Mononuclear cell (primary cell): ENCODE measurements around the gene GPR179. TPM values are rescaled to one million over a fixed set of nuclear protein-coding genes. Genes with fewer than 3 reads are reported as not detected.

Experiments used
- H3K27me3 ChIP-seq: 2 replicates; pipeline ENCODE4 v1.6.0; 2011; ENCODE audit warnings: low read length, control low read depth; ENCODE audit not compliant: insufficient read depth
- H3K4me1 ChIP-seq: 2 replicates; pipeline ENCODE4 v1.5.1; 2011; ENCODE audit warnings: mild to moderate bottlenecking, low read length, control low read depth; ENCODE audit not compliant: insufficient read depth
- H3K4me3 ChIP-seq: 2 replicates; pipeline ENCODE4 v1.5.1; 2011; ENCODE audit warnings: mild to moderate bottlenecking, low read length, moderate library complexity
- H3K9me3 ChIP-seq: 2 replicates; pipeline ENCODE4 v1.5.1; 2011; ENCODE audit warnings: low read depth, mild to moderate bottlenecking, control low read depth, low read length
- total RNA-seq: library from RNA; depleted of rRNA; stranded (reverse); fragments of >200 nt; gene quantifications from one replicate; pipeline ENCODE4 v1.2.3, GENCODE V29; 2012

Gene GPR179
- total RNA-seq, 1 donor = 0.10 TPM

GRCh38 chr17:38351412-38352222, 7.9 kb upstream of the GPR179 start, which contains the start of gene SOCS7:
TSS of gene SOCS7 (plus strand) at chr17:38351844. CDS start at chr17:38352053, 209 bp downstream.
- H3K4me3 ChIP-seq = peak within 1 kb of the TSS; percentile 57
- no peaks in the 10 kb centered on the region for H3K27me3 ChIP-seq
- H3K9me3 ChIP-seq = no peaks in the 10 kb centered on the region
- peaks cover 24% of the 10 kb centered on the region for H3K4me1 ChIP-seq

- no peaks in the 10 kb centered on the region for H3K27me3 ChIP-seq
- H3K9me3 ChIP-seq = no peaks in the 10 kb centered on the region
- H3K4me3 ChIP-seq = no peak overlapping the region
- H3K4me1 ChIP-seq = peaks cover 24% of the 10 kb centered on the region
Observed at GRCh38 chr17:38350035-38350434, 6.3 kb upstream of the GPR179 start.

DNA sequence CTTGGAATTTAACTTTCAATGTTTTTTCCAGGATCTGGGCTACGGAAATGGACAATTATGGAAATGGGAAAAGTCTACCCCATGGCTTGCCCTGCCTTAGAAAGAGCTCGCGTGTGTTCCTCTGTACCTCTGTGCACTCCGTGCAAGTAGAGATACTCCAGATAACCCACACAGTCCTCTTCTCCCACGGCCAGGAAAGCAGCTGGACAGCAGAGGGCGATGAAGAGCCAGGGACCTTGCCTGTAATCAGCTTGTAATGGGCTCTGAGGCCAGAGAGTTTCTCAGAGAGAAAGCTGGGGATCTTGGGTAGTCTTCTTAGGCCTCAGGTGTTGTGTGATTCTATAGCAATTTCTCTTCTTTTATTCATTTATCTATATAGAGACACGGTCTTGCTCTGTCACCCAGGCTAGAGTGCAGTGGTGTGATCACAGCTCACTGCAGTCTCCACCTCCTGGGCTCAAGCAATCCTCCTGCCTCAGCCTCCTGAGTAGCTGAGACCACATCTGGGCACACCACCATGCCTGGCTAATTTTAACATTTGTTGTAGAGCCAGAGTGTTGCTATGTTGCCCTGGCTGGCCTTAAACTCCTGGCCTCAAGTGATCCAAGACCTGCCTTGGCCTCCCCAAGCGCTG, 5.5 kb upstream of the GPR179 start:
- Histone ChIP-seq H3K9me3 (no peaks in the 10 kb centered on the region), H3K4me1 (peaks cover 17% of the 10 kb centered on the region), H3K4me3 (no peak overlapping the region), H3K27me3 (no peaks in the 10 kb centered on the region)

DNA sequence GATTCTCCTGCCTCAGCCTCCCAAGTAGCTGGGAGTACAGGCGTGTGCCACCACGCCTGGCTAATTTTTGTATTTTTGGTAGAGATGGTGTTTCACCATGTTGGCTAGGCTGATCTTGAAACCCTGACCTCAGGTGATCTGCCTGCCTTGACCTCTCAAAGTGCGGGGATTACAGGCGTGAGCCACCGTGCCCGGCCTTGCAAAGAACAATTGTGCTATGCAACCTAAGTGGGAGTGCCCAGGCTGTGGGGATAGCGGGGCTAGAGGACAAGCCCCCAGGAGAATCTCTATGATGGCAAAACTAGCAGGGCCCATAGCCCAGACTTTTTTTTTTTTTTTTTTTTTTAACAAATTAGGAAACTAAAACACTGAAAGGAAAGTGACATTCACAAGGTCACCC, 2.0 kb upstream of the GPR179 start:
- Histone ChIP-seq H3K9me3 (no peaks in the 10 kb centered on the region), H3K4me1 (no peaks in the 10 kb centered on the region), H3K27me3 (no peaks in the 10 kb centered on the region), H3K4me3 (no peak overlapping the region)

DNA sequence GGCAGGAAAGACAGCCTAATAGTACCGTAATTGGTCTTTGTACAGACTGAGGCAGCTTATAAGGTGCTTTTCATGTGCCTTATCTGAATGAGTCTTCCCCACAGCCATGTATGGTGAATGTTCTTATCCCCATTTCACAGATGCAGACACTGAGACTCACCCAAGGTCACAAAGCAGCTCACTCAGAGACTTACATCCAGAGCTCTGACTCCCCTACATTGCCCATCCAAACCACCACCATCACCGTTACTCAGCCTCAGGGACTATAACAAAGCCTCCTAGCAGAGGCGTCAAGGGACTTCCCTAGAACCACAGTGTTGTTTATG, 627 bp upstream of the GPR179 start:
- H3K4me3 ChIP-seq = no peak overlapping the region
- H3K9me3 ChIP-seq = no peaks in the 10 kb centered on the region
- H3K4me1 ChIP-seq = no peaks in the 10 kb centered on the region
- no peaks in the 10 kb centered on the region for H3K27me3 ChIP-seq

- Histone ChIP-seq H3K4me1 (no peaks in the 10 kb centered on the region), H3K9me3 (no peaks in the 10 kb centered on the region), H3K4me3 (no peak overlapping the region), H3K27me3 (no peaks in the 10 kb centered on the region)
Observed at GRCh38 chr17:38342886-38343607, 709 bp downstream of the GPR179 start.

DNA sequence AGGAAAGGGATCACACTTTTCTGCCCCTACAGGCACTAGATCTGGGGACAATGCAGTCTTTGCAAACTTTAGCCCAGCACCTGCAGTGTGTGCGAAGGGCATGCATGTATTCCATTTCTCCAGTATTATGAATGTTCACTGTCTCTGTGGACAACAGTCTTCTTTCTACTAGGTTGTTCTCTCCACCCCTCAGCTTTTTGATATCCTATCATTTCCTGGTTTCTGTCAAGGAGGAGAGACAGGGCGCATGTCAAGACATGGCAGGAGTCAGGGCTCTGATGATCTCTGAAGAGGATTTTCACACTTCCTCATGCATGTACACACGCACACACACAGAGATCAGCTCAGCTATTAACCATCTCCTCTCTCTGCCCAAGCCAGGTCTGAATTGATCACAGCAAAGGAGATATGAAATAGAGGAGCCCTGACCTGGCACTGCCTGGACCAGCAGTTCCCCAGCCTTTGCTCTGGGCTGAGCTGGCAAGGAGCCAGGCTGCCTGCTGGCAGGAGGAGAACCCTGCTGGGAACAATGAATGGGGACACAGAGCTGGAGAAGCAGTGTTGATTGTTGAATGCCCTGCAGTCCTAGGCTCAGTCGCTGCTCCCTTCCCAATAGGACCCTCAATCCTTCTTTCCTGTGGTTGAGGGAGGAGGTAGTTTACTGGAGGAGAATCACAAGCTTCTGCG, 2.6 kb downstream of the GPR179 start:
- no peak overlapping the region for H3K4me3 ChIP-seq
- no peaks in the 10 kb centered on the region for H3K4me1 ChIP-seq
- no peaks in the 10 kb centered on the region for H3K27me3 ChIP-seq
- no peaks in the 10 kb centered on the region for H3K9me3 ChIP-seq

GRCh38 chr17:38339891-38340290, 3.9 kb downstream of the GPR179 start:
- Histone ChIP-seq H3K9me3 (no peaks in the 10 kb centered on the region), H3K4me3 (no peak overlapping the region), H3K27me3 (no peaks in the 10 kb centered on the region), H3K4me1 (no peaks in the 10 kb centered on the region)

DNA sequence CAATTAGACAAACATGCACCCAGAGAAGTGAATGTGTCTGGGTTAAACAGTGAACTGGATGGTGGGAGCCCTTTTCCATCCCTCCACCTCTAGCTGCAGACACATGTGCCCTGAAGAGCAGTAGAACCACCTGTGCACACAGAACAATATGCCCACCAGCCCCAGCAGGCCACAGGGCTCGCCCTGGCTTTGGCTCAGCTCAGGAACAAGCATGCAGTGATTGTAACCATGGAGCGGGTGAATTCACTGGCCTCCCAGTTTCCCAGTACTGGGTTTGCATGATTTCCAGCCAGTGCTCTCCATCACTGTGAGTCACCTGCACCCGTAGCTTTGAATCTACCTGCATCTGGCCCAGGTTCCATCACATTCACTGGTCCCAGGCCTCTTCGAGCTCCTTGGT, 5.2 kb downstream of the GPR179 start:
- H3K27me3 ChIP-seq = no peaks in the 10 kb centered on the region
- H3K4me3 ChIP-seq = no peak overlapping the region
- H3K4me1 ChIP-seq = no peaks in the 10 kb centered on the region
- H3K9me3 ChIP-seq = no peaks in the 10 kb centered on the region

DNA sequence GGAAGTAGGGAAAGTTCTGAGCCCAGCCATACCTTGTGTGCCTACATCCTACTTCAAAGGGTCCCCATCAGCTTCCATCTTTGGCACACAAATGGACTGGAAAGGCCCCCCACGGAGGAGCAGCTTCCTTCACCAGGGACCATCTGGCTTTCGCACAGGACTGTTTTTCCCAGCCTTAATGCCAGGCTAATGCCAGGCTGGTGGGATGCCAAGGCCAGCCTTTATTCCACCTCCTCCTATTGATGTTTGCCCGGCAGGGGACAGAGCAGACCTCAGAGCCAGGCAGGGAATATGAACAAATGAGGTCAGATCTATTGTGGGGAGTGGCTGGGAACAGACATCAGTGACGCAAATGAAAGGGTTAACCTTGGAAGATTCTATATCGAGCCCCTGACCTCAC, 5.7 kb downstream of the GPR179 start:
- no peaks in the 10 kb centered on the region for H3K4me1 ChIP-seq

GRCh38 chr17:38336838-38337237, 6.9 kb downstream of the GPR179 start:
- Histone ChIP-seq H3K4me3 (no peak overlapping the region), H3K27me3 (no peaks in the 10 kb centered on the region), H3K9me3 (no peaks in the 10 kb centered on the region), H3K4me1 (no peaks in the 10 kb centered on the region)

More for the DNA sequence above, 5.7 kb downstream of the GPR179 start:
- Histone ChIP-seq H3K27me3 (no peaks in the 10 kb centered on the region), H3K4me3 (no peak overlapping the region), H3K9me3 (no peaks in the 10 kb centered on the region)

DNA sequence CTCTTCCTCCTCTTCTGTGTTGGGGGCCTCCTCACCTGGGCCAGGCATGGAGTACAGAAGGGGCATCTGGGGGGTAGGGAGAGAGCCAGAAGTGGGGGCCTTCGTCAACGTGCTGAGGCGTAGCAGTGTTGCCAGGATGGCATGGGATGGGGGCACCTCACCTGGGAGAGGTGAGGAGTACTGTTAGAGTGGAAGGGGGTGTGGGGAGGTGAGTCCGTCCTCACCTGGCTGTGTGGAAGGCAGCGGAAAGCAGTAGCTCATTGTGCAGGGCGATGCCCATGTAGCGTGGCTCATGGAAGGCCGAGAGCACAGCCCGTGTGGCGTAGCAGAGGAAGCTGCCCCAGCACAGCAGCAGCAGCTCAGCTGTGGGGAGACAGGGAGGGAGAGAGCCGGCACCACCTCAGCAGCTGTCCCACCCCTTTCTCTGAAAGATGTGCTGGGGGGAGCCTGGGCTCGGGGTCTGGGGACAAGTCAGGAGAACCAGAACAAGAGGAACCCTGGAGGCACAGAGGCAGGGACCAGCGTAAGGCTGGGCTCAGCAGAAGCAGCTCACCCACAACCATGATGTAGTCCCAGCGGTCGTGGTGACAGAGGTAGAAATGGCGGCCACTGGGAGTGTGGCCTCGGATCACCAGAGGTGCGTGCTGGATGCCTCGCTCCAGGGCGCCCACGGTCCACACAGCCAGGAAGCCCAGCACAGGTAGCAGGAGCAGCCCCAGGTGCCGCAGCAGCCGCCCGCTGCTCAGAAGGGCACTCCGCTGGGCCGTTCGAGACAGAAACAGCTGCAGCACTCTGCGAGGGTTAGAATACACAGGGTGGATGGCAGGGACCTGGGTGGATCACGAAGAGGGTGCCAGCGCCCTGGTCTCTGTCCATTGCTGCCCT, 9.0 kb downstream of the GPR179 start:
- H3K9me3 ChIP-seq = no peaks in the 10 kb centered on the region
- H3K27me3 ChIP-seq = no peaks in the 10 kb centered on the region
- H3K4me1 ChIP-seq = no peaks in the 10 kb centered on the region
- no peak overlapping the region for H3K4me3 ChIP-seq

GRCh38 chr17:38333635-38334295, 10.0 kb downstream of the GPR179 start:
- Histone ChIP-seq H3K9me3 (no peaks in the 10 kb centered on the region), H3K4me3 (no peak overlapping the region), H3K27me3 (no peaks in the 10 kb centered on the region), H3K4me1 (no peaks in the 10 kb centered on the region)

DNA sequence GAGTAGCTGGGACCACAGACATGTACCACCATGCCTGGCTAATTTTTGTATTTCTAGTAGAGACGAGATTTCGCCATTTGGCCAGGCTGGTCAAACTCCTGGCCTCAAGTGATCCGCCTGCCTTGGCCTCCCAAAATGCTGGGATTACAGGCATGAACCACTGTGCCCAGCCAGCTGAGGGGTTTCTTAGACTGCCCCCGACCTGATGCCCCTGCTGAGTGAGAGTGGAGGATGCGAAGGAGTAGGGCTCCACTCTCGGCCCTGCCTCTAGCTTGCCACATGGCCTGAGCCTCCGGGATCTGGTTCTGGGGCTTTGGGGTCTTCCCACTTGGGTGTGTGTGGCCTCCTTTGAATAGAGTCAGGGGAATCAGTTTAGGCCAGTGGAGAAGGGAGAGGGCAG, 11.0 kb downstream of the GPR179 start:
- Histone ChIP-seq H3K9me3 (no peaks in the 10 kb centered on the region), H3K4me3 (no peak overlapping the region), H3K27me3 (no peaks in the 10 kb centered on the region), H3K4me1 (no peaks in the 10 kb centered on the region)
